Dendritic cell treated with granulocyte-macrophage colony-stimulating factor and Interleukin-4, amounts not matched to agents 40 ng/mL and 50 ng/mL, for 4 days (primary cell): ENCODE measurements around the gene LILRA6.
A peak's percentile ranks its signal among the peaks of the same experiment; 100 is the strongest.
"Not testable (repeated sequence)": the region's sequence is repeated elsewhere in the genome, so short reads cannot be mapped to it uniquely, and the experiment has no call there.

Experiments used
- H3K27ac Mint-ChIP-seq: one replicate; pipeline ENCODE4 v1.8.0; 2022; ENCODE audit warnings: mild to moderate bottlenecking, mixed read lengths
- H3K27me3 Mint-ChIP-seq: one replicate; pipeline ENCODE4 v1.8.0; 2022; ENCODE audit warnings: mild to moderate bottlenecking, mixed read lengths
- H3K36me3 Mint-ChIP-seq: one replicate; pipeline ENCODE4 v1.8.0; 2022; ENCODE audit warnings: low read depth, mixed read lengths
- H3K4me1 Mint-ChIP-seq: one replicate; pipeline ENCODE4 v1.8.0; 2022; ENCODE audit warnings: low read depth, mixed read lengths
- H3K4me3 Mint-ChIP-seq: one replicate; pipeline ENCODE4 v1.8.0; 2022; ENCODE audit warnings: mild to moderate bottlenecking, moderate library complexity, mixed read lengths
- H3K9me3 Mint-ChIP-seq: one replicate; pipeline ENCODE4 v1.8.0; 2022; ENCODE audit warnings: mixed read lengths
- intact Hi-C: fragments of 100-400 bp; cut with micrococcal nuclease; formaldehyde crosslinking; loops from one replicate; pipeline ENCODE4 v1.15.0; 2022

LILRA6 gene

GRCh38 chr19:54254195-54254906 is 11.8 kb upstream of the LILRA6 start:
- no peaks in the 10 kb centered on the region for H3K9me3 Mint-ChIP-seq
- peaks cover 30% of the 10 kb centered on the region for H3K27me3 Mint-ChIP-seq
- H3K4me1 Mint-ChIP-seq, result peaks cover 60% of the 10 kb centered on the region
- intact Hi-C loops, result no loop called here
- H3K4me3 Mint-ChIP-seq, result peak overlapping the region; percentile 20
- H3K36me3 Mint-ChIP-seq, result peaks cover 67% of the 10 kb centered on the region
- H3K27ac Mint-ChIP-seq, result no peak overlapping the region

GRCh38 chr19:54253331-54254194 is 11.0 kb upstream of the LILRA6 start:
- Mint-ChIP-seq H3K36me3 (peaks cover 68% of the 10 kb centered on the region), H3K4me3 (no peak overlapping the region), H3K27ac (no peak overlapping the region), H3K9me3 (no peaks in the 10 kb centered on the region), H3K27me3 (peaks cover 30% of the 10 kb centered on the region), H3K4me1 (peaks cover 63% of the 10 kb centered on the region)
- intact Hi-C loops, result no loop called here

- Mint-ChIP-seq H3K36me3 (peaks cover 68% of the 10 kb centered on the region), H3K27ac (no peak overlapping the region), H3K4me1 (peaks cover 69% of the 10 kb centered on the region), H3K9me3 (no peaks in the 10 kb centered on the region), H3K27me3 (peaks cover 30% of the 10 kb centered on the region), H3K4me3 (no peak overlapping the region)
- intact Hi-C loops, result no loop called here
These were observed 10.3 kb upstream of the LILRA6 start for GRCh38 chr19:54252845-54253244.

- H3K27ac Mint-ChIP-seq, result no peak overlapping the region
- intact Hi-C loops, result no loop called here
- no peak overlapping the region for H3K4me3 Mint-ChIP-seq
- H3K27me3 Mint-ChIP-seq, result peaks cover 26% of the 10 kb centered on the region
- H3K4me1 Mint-ChIP-seq, result peaks cover 69% of the 10 kb centered on the region
- no peaks in the 10 kb centered on the region for H3K9me3 Mint-ChIP-seq
- H3K36me3 Mint-ChIP-seq, result peaks cover 68% of the 10 kb centered on the region
These were observed 9.7 kb upstream of the LILRA6 start for GRCh38 chr19:54252243-54252642.

GRCh38 chr19:54248016-54248601 is 5.5 kb upstream of the LILRA6 start:
- Mint-ChIP-seq H3K36me3 (peaks cover 36% of the 10 kb centered on the region), H3K4me1 (peaks cover 69% of the 10 kb centered on the region), H3K9me3 (no peaks in the 10 kb centered on the region), H3K4me3 (peak overlapping the region; percentile 64), H3K27me3 (peaks cover 16% of the 10 kb centered on the region), H3K27ac (peak overlapping the region; percentile 91)
- intact Hi-C loops, result loop anchor here (5.0 kb wide), 1 partner anchor 41 kb away; no protein-coding TSS in a partner anchor

GRCh38 chr19:54247106-54247930 is 4.7 kb upstream of the LILRA6 start:
- Mint-ChIP-seq H3K27me3 (peaks cover 10% of the 10 kb centered on the region), H3K9me3 (no peaks in the 10 kb centered on the region), H3K27ac (peak overlapping the region; percentile 91), H3K36me3 (peaks cover 28% of the 10 kb centered on the region), H3K4me1 (peaks cover 64% of the 10 kb centered on the region), H3K4me3 (peak overlapping the region; percentile 57)
- intact Hi-C loops, result loop anchor here (2.0 to 5.0 kb wide), 2 partner anchors 25 to 40 kb away; partner anchors contain the start of gene LILRB3

GRCh38 chr19:54245936-54246335 is 3.3 kb upstream of the LILRA6 start:
- Mint-ChIP-seq H3K27ac (peak overlapping the region; percentile 91), H3K4me3 (no peak overlapping the region), H3K27me3 (no peaks in the 10 kb centered on the region), H3K36me3 (peaks cover 16% of the 10 kb centered on the region), H3K9me3 (no peaks in the 10 kb centered on the region), H3K4me1 (peaks cover 68% of the 10 kb centered on the region)
- intact Hi-C loops, result loop anchor here (2.0 to 5.0 kb wide), 2 partner anchors 23 to 39 kb away; partner anchors contain the start of gene LILRB3

- Mint-ChIP-seq H3K4me1 (peaks cover 68% of the 10 kb centered on the region), H3K36me3 (peaks cover 17% of the 10 kb centered on the region)
- H3K4me3 Mint-ChIP-seq, H3K9me3 Mint-ChIP-seq, H3K27me3 Mint-ChIP-seq, H3K27ac Mint-ChIP-seq, intact Hi-C loops: not testable (repeated sequence)
These were observed 1.2 kb upstream of the LILRA6 start for GRCh38 chr19:54243809-54244208.

GRCh38 chr19:54242234-54242633 is 356 bp downstream of the LILRA6 start:
- H3K27me3 Mint-ChIP-seq, intact Hi-C loops, H3K9me3 Mint-ChIP-seq: not testable (repeated sequence)
- Mint-ChIP-seq H3K27ac (peak overlapping the region; percentile 80), H3K36me3 (peaks cover 32% of the 10 kb centered on the region), H3K4me1 (peaks cover 53% of the 10 kb centered on the region), H3K4me3 (peak overlapping the region; percentile 67)

GRCh38 chr19:54240372-54241336 is 1.9 kb downstream of the LILRA6 start:
- Mint-ChIP-seq H3K4me1 (peaks cover 44% of the 10 kb centered on the region), H3K27ac (peak overlapping the region; percentile 56), H3K36me3 (peaks cover 43% of the 10 kb centered on the region), H3K4me3 (peak overlapping the region; percentile 55)
- H3K27me3 Mint-ChIP-seq, H3K9me3 Mint-ChIP-seq, intact Hi-C loops: not testable (repeated sequence)

GRCh38 chr19:54239491-54240371 is 2.9 kb downstream of the LILRA6 start:
- Mint-ChIP-seq H3K36me3 (peaks cover 45% of the 10 kb centered on the region), H3K4me1 (peaks cover 37% of the 10 kb centered on the region), H3K4me3 (peak overlapping the region; percentile 44), H3K27ac (peak overlapping the region; percentile 79)
- H3K9me3 Mint-ChIP-seq, H3K27me3 Mint-ChIP-seq, intact Hi-C loops: not testable (repeated sequence)

GRCh38 chr19:54233941-54234340 is 8.6 kb downstream of the LILRA6 start:
- H3K27ac Mint-ChIP-seq, result no peak overlapping the region
- no peaks in the 10 kb centered on the region for H3K9me3 Mint-ChIP-seq
- intact Hi-C loops, result no loop called here
- H3K4me3 Mint-ChIP-seq, result no peak overlapping the region
- H3K27me3 Mint-ChIP-seq, result peaks cover 2% of the 10 kb centered on the region
- H3K36me3 Mint-ChIP-seq, result peaks cover 29% of the 10 kb centered on the region
- H3K4me1 Mint-ChIP-seq, result peaks cover 15% of the 10 kb centered on the region
